ENCODE data around the gene RHOB. TPM values are rescaled to one million over a fixed set of nuclear protein-coding genes. Genes with fewer than 3 reads are reported as not detected.
"Not testable (repeated sequence)": the region's sequence is repeated elsewhere in the genome, so short reads cannot be mapped to it uniquely, and the experiment has no call there.

The RHOB gene
- total RNA-seq, 1 donor from 2014 or later = 157 TPM

DNA sequence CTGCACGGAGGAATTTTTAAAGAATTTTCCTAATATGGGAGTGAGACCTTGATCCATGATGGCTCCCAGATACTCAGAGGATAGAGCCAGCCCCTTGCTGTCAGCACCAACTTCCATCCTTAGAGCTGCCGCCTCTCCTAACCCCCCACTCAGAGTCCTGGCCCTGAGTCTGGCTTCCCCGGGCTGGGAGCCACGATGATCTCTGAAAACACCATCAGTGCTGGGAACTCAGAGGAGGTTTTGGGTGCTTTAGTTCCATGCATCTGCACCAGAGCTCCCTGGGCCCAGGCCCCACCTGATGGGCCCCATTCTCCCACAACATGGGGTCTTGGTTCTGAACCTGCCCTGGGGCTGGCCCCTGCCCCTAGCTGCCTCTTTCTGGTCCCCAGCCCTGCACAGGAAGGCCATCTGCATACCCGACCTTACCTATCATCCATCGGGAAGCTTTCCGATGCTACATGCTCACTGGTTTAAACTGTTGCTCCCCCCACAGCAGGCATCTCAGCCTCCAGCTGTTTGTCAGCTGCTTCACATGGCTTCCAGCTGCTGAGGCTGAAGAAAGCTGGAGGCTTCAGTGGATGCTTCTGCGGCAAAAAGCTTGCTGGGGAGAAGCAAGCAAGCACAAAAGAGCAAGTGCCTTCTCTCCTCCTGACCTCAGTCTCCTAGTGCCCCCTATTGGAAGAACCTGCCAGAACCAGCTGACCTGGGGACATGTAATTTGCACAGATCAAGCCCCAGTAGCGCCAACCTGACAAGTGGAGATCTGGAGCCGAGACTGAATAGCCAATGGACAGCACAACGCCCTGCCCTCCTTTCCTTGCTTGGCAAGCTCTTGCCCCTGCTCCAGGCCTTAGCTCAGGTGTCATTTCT is 24.2 kb upstream of the RHOB start:
- peak; percentile 69 for DNase-seq

GRCh38 chr2:20423359-20423758 is 23.5 kb upstream of the RHOB start:
- DNase-seq = no peak

- no peak for DNase-seq
Observed at GRCh38 chr2:20423847-20424246, 23.0 kb upstream of the RHOB start.

DNA sequence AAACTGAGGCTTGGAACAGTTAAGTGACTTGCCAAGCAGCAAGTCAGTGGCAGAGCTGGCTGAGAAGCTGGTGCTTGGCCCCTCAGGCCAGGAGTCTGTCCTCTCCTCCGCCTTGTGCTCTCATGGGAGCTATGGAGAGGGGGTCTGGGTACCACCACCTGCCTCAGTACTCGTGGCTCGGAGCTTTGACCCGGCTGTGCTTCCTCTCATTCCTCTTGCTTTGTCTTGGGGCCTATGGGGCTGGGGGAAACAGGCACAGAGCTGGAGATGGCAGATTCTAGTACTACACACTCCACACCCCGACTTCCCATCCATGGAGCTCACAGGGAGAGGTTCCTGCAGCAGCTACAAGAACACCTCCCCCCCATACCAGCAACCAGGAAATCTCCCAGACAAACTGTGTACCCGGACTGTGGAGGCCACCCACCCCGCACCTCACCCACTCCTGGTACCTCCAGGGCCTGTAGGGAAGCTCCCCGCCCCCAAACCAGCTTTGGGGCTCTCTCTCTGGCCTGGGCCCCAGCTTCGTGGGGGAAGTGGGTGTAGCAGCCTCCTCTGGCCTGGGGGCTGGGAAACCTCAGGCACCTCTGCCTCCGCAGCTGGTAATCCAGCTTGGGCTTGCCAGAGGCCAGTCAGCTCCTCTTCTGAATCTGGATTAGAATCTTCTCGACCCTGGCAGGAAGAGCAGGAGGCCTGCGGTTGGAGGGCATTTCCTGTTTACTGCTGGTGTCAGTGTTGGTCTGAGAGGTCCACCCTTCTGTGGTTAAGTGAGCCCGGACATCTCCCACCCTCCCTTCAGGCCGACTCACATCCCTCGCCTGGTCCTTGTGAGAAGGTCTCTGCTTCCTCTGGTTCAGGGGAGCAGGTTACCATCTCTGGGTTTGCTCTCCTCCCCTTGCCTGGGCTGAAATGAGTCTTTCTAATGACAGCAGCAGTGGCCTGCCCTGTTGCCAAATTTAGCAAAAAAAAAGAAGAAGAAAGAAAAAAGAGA is 22.3 kb upstream of the RHOB start:
- DNase-seq = no peak

DNA sequence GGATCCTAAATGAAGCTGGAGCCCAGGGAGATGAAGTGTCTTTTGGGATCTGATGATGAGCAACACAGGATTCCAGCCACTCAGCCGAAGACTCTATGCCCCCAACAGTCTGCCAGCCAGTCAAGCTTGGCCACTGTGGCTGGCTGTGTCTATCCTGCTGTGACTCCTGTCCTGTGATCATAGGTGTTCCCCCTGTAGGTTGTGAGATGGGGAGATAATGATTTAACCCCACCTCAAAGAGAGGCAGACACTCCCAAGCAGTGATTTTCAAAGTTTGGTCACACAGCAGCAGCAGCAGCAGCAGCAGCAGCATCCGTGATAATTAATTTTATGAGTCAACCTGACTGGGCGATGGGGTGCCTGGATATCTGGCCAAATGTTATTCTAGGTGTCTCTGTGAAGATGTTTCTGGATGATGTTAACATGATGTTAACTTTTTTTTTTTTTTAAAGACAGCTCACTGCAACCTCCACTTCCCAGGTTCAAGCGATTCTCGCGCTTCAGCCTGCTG is 21.4 kb upstream of the RHOB start:
- DNase-seq = no peak

GRCh38 chr2:20425884-20426283 is 21.0 kb upstream of the RHOB start:
- no peak for DNase-seq

DNA sequence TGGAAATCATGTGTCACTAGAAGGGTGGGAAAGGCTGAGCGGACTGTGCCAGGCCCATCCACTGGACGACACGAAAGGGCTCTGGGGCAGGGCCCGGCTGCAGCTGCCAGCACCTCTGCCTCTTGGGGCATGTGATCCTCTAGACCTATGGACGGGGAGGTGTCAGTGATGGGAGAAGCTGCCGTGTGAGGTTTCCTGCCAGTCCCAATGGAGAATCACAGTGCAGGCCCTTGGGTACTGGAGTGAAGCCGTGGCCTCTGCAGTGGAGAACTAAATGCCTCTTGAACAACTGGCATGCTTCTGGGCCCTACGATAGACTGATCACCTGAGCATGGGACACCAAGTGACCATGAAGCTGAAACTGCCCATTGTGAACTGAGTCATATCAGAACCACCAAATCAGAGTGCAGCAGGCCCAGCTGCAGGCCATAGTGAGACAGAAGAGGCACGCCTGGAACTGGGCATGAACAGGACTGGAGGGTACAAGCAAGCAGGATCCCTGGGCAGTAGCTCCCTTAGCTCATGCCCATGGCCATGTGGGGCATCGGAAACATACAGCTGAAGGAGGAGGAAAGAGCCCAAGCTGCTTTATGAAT is 18.8 kb upstream of the RHOB start:
- DNase-seq = no peak

- no peak for DNase-seq
Observed at GRCh38 chr2:20428717-20429490, 18.0 kb upstream of the RHOB start.

DNA sequence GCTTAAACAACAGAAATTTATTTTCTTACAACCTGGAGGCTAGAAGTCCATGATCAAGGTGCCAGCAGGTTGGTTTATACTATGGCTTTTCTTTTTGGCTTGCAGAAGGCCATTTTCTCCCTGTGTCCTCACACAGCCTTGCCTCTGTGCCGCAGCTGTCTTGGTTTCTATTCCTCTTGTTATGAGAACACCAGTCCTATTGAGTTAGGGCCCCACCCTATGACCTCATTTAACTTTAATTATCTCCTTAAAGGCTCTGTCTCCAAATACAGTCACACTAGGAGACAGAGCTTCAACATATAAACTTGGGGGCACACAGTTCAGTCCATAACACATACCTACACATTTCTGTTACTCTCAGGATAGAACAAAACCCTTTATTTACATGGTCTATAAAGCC is 17.3 kb upstream of the RHOB start:
- no peak for DNase-seq

- DNase-seq = no peak
Observed at GRCh38 chr2:20430035-20430434, 16.8 kb upstream of the RHOB start.

DNA sequence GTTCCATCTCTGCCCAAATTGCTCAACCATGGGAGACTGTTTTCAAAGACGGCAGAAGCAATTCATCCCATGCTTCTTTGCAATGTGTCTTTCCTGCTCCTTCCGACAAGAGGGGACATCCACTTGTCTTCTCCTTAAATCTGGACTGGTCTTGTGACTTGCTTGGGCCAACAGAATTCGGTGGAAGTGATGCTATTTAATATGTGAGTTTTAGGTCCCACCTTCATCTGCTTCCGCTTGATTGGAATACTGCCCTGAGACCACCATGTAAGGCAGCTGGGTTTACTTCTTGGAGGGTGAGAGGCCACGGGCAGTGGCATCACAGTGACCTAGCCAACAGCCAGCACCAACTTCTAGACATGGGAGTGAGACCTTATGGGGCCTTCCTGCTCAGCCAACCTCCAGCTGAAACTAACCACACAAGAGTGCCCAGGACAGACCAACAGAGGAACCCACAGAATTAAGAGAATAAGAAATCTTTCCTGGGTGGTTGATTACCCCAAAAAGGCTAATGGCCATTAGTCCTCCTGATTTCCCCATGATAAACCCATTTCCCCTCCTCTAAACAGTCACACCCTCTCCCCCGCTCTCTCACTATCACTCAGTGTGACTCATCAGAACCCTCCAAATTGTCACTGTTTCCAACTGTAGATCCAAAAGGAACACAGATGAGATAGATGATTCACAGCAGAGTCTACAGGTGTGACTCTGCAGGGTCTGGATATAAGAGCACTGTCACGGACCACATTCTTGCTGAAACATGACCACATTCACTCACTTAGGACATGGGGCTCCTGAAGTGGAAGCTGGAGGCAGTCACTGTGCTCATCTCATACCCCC is 16.2 kb upstream of the RHOB start:
- no peak for DNase-seq

GRCh38 chr2:20431301-20431698 is 15.6 kb upstream of the RHOB start:
- DNase-seq = no peak

GRCh38 chr2:20431772-20432171 is 15.1 kb upstream of the RHOB start:
- DNase-seq = no peak

DNA sequence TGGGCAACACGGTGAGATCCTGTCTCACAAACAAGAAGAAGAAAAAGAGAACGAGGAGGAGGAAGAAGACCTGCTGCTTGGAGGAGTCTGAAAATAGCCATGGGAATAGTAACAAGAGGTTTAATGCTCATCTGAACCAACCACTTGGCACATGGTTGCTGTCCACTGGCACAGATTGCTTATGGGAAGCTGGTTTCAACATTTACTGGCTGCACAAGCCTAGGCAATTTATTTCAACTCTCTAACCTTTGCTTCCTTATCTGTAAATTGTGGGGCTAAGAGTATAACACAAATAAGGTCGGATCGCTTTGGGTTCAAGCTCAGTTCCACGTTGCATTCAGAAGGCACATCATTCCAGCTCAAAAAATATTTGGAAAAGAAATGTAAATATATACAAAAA is 14.2 kb upstream of the RHOB start:
- no peak for DNase-seq

- no peak for DNase-seq
Observed at GRCh38 chr2:20433249-20433648, 13.6 kb upstream of the RHOB start.

DNA sequence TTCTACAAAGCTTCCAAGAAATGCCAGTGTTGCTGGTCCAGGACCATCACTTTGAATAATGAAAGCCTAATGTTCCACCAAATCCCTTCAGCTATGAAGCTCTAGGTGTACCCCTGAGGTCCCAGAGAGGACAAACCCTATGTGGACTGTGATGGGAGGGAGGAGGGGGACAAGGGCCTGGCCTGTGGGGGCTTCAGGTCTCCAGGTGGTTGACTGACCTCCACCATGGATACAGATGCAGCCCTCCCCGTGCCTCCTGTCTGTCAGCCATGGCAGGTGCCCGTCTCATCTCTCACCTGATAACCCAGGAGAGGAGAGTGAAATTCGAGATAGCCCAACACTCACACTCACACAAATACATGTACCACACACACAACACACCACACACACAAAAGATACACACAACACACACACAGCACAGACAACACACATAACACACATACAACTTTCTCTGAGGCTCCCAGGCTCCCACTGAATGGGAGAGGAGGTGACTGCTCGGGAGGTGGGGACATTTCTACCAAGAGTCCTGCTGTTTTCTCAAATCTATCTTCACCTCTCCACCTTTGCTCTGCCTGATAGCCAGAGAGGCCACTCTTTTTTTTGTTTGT is 12.8 kb upstream of the RHOB start:
- no peak for DNase-seq

DNA sequence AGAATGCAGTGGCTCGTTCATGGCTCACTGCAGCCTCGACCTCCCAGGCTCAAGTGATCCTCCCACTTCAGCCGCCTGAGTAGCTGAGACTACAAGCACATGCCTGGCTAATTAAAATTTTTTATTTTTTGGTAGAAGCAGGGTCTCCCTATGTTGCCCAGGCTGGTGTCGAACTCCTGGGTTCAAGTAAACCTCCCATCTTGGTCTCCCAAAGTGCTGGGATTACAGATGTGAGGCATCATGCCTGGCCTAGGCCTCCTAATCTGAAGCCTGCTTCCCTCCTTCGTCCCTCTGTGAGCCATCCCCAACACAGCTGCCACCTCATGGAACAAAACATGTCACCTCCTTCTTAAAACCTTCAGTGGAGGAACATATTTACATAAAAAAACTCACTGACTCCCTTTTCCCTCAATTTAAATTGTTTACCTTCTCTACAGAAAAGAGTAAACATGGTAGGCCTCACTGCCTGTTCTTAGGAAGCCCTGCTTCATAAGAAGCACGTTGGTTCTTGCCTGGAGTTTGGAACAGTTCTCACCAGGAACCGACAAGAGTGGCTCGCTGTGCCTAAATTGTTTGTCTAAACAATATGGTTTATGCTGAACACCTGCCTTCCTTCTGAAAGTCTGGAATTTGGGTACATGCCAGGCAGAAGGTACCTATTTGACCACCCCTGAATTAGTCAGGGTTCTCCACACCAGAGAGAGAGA is 12.1 kb upstream of the RHOB start:
- DNase-seq = no peak

DNA sequence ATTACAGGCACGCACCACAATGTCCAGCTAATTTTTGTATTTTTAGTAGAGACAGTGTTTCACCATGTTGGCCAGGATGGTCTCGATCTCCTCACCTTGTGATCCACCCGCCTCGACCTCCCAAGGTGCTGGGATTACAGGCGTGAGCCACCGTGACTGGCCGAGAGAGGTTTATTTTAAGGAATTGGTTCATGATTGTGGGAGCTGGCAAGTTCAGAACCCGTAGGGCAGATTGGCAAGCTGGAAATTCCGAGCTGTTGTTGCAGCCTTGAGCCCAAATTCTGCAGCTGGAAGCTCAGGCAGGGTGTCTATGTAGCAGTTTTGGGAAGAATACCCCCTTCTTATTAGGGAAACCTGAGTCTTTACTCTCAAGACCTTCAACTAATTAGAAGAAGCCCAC is 11.4 kb upstream of the RHOB start:
- DNase-seq = not testable (repeated sequence)

DNA sequence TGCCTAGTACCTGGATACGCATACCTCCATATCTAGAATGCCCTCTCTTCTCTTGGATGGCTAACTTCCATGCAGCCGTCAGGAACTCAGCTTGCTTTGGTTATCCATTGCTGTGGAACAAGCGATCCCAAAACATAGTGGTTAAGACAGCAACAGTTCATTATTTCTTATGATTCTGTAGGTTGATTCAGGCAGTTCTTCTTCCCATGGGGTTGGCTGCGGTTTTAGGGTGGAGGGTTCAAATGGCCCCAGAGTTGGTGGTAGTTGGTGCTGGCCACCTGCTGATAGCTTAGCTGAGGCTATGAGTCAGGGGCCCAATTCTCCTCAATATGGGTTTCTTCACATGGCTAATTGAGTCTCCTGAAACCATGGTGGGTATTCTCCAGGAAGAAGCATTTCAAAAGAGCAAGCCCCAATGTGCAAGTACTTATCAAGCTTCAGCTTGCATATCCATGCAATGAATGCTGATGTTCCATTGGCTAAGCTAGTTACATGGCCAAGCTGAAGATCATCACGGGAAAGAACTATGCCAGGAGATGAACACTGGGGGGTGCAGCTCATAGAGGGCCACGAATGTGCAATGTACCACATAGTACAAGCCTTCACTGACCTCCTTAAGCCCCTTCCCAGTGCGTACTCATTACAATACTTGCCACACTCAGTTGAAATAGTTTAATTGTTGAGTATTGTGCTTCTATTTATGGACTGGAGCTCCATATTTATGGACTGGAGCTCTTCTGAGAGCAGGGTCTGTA is 10.0 kb upstream of the RHOB start:
- DNase-seq = no peak

All from skin of body (tissue), 2 donors.